GM18507 (cell line): ENCODE data around the gene MED12L.

Experiments
- DNase-seq: peaks from one replicate; pipeline ENCODE4 v3.0.0; 2011; ENCODE audit warnings: low read depth; ENCODE audit not compliant: insufficient read length; ENCODE audit errors: extremely low spot score
- FAIRE-seq: peaks from 2 replicates; lab custom pipeline; 2011; peaks lifted over from hg19 to GRCh38; lab: Jason Lieb, UNC

The MED12L gene

GRCh38 chr3:151330379-151330778 is 244.9 kb downstream of the MED12L start:
- DNase-seq (no peak), FAIRE-seq (no peak)

DNA sequence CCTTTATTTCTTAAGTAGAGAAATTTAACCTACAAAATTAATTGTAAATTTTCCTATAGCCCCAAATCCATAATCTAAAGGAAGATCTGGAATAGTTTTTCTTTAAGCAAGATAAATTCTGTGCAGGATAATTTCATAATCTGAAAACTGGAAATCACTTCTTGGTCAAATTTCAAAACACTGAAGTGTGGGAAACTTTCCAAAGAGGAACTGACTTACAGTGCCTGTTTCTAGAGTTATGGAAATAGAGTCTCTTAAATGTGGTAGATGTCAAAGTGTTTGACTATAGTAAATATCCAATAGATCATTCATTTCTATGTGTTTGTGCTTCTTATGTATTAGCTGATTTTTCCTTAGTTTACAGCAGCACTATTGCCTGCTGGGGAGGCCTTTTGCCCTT is 245.4 kb downstream of the MED12L start:
- FAIRE-seq: no peak
- DNase-seq: no peak

GRCh38 chr3:151331696-151332095 is 246.2 kb downstream of the MED12L start:
- no peak for FAIRE-seq

GRCh38 chr3:151345859-151346258 is 260.4 kb downstream of the MED12L start:
- DNase-seq: no peak
- FAIRE-seq: no peak

More at GRCh38 chr3:151331696-151332095, 246.2 kb downstream of the MED12L start:
- DNase-seq: no peak

- FAIRE-seq (no peak), DNase-seq (no peak)
Observed at GRCh38 chr3:151346292-151346691, 260.8 kb downstream of the MED12L start.

DNA sequence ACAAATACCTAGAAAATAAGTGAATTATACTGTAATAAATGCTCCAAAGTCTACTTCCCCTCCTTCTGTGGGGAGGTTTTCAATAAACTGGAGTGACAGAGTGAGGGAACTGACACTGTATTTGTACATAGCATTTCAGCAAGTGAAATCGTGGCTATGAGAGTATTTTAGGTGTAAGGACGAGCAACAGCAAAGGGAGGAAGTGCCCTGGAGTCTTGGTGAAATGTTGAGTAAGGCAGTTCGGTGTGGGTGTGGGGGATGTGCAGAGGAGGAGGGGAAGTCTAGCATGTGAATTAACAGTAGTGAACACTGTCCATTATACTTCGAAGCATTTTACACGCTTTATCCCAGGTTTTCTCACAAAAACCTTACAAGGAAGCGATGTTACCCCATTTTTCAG is 262.0 kb downstream of the MED12L start:
- DNase-seq: no peak
- peak; percentile 5 for FAIRE-seq

DNA sequence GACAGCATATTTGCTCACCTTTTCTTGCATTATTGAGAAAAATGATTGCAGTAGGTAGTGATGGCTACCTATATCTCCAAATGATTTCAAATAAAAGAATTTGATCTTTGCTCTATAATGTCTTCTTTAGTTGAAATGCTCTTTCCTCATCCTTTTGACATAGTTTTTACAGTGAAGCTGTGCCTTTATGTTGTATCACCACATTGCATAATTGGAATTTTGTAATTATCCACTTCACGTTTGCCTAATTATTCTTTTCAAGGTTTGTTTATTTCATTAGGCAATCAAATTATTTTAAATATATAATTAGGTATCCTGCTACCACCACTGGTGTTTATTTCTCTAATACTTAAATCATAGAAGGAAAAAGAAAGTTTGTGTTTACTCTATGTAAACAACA is 265.2 kb downstream of the MED12L start:
- FAIRE-seq (no peak), DNase-seq (no peak)

- peak; percentile 65 for FAIRE-seq
- DNase-seq: no peak
Observed at GRCh38 chr3:151351219-151351618, 265.8 kb downstream of the MED12L start.

DNA sequence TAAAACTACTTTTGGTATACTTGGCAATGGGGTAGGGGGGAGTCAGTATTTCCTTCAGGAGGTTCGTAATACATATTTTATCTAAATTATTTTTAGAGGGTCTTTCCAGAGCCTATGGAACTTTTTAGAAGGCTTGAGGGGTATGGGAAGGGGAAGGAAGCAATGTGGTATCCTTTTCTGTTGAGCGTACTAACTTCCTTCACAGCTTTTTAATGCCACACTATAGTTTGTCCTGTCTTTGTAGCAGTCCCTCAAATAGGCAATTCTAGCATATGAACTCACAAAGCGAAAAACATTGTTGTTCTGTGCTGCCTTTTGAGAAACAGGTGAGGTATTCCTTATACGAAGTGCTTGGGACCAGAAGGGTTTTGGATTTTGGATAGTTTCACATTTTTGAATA is 266.2 kb downstream of the MED12L start:
- no peak for FAIRE-seq
- DNase-seq: no peak

GRCh38 chr3:151356794-151357462 is 271.5 kb downstream of the MED12L start:
- FAIRE-seq: no peak

DNA sequence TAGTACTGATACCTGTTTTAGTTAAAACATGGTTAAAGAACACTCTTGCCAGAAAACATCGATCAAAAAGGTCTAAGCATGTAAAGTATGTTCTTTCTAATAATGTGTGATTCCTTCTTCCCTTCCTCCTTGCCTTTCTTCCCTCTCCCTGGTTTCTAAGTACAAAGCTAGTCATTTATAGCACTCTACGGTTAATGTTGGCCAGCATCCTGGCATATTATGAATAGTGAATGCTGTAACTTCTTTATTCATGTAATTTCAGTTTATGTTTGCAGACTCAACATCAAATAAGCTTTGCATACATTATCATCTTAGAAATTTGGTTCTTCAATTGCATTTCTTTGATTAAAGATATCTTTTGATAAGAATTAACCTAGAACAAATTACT is 272.0 kb downstream of the MED12L start:
- DNase-seq (no peak), FAIRE-seq (no peak)

More at GRCh38 chr3:151356794-151357462, 271.5 kb downstream of the MED12L start:
- no peak for DNase-seq

DNA sequence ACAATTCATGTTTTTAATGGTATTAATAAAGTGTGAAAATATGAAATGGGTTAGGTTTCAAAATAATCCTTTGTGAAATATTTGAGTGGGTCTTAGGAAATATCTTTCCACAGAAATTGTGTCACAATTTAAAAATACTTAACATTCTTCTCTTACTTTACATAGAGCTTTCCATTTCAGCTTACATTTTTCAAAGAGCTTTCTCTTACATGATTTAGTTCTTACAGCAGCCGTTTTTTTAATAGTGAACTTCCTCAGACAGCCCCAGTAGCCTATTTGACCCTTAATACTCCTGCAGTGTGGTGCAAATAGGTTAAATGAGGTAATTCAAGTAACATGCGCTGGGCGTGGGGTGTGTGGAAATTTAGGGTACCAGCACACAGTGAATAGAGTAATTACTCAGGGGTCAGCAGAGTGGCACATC is 277.3 kb downstream of the MED12L start:
- no peak for FAIRE-seq
- no peak for DNase-seq

DNA sequence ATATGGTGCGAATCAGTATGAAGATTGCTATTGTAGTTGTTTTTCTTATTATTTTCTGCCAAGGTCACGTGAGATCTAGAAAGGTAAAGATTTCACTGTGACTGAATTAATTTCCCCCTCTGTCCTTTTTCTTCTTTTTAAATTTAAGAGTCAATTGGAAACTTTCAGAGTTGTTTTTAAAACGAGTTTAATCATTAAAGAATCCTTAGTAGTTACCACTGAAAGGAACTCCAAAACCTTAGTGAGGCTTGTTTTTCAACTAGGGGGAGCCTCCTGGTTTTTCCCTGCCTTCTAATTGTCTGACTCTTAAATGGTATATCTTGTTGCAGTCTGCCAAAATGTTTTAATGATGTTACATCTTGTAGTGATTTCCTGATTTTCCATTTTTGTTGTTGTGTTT is 281.5 kb downstream of the MED12L start:
- FAIRE-seq (no peak), DNase-seq (no peak)

DNA sequence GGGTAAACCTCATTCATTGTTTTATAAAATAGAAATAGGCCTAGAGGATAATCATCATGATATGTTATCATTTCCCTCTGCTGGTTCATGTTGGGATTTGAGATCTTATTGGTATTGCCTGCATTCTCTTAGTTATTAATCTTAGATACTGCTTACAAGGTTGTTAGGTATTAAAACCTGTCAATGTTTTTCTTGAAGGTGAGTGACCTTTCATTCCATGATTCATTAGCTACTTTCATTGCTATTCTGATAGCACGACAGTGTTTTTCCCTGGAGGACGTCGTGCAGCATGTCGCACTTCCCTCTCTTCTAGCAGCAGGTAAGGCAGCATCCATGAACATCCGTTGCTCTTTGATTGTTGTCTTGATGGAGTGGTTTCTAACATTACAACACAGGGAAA is 282.0 kb downstream of the MED12L start:
- DNase-seq (no peak), FAIRE-seq (no peak)

DNA sequence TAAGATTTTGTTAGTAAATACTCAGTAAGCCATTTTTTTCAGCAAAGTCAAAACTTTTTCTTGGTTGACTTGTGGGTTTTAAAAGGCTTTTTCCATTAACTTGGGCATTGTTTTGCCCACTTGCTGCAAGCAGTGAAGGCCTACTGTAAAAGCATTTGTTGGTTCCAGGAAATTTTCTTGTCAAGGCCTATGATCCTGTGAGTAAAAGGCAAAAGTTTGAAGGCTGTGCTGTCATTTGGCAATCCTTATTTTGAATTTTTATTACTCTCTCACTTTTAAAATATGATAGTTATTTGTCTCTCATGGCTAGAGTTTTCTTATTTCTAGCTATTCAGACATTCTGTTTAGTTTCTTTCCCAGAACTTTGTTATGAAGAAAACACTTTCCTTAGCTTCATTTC is 286.1 kb downstream of the MED12L start:
- FAIRE-seq (no peak), DNase-seq (no peak)

DNA sequence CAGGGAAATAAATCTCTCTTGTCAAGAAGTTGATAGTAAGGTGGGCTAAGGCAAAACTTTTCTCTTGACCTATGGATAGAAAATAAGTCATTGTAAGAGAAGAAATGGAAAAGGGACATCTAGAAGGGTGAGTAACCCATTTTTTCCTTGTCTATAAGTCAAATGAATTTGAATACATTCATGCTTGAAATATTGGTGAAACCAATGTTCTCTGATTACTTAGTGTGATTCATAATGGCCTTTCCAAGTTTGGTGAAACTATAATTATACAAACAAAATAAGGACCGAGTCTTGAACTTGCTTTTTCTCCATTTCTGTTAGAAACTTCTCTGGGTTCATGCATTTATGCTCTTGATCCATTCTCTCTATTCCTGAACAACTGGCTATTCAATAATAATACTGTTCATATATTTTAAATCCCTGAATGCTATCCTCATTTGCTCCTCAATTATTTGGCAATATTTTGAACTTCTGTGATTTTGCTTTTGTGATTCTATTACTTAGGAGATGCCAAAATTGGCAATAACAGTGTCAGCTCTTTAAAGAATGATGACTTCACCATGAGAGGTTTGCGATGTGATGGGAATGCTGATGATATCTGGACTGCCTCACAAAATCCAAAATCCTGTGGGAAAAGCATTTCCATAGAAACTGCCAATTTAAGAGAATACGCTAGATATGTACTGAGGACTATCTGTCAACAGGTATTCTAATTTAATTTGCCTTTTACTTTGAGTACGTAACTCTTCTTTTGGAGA is 286.8 kb downstream of the MED12L start:
- FAIRE-seq (no peak), DNase-seq (no peak)

- peak; percentile 83 for FAIRE-seq
Observed at GRCh38 chr3:151377768-151378385, 292.4 kb downstream of the MED12L start.

GRCh38 chr3:151379083-151379734 is 293.7 kb downstream of the MED12L start:
- FAIRE-seq (peak; percentile 56), DNase-seq (no peak)

More at GRCh38 chr3:151377768-151378385, 292.4 kb downstream of the MED12L start:
- no peak for DNase-seq

DNA sequence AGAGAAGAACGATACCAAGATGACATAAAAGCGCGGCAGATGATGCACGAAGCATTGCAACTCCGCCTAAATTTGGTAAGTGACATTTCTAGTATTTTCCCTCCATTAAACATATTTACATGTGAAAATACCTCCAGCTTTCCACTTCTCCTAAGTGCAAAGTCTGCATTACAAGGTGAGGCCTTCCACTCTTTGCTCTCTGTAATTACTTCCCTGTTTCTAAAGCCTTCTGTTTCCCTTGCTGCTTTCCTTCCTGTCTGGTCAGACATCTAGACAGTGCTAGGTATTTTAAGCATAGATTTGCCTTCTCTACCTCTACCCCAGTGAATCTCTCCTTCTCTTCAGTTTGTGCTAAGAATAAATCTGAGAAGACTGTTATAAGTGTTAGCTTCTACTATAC is 297.2 kb downstream of the MED12L start:
- DNase-seq: no peak
- peak; percentile 88 for FAIRE-seq

GRCh38 chr3:151383111-151383510 is 297.6 kb downstream of the MED12L start:
- no peak for DNase-seq
- no peak for FAIRE-seq
